Inflammatory macrophage treated with lipopolysaccharide for 4 hours (primary cell): ENCODE measurements around the gene RUBCNL.
"Not testable (repeated sequence)": the region's sequence is repeated elsewhere in the genome, so short reads cannot be mapped to it uniquely, and the experiment has no call there.

ENCODE experiments used
- DNase-seq: peaks from one replicate; pipeline ENCODE4 v3.0.0-alpha.2; 2020

Gene RUBCNL, protein sequence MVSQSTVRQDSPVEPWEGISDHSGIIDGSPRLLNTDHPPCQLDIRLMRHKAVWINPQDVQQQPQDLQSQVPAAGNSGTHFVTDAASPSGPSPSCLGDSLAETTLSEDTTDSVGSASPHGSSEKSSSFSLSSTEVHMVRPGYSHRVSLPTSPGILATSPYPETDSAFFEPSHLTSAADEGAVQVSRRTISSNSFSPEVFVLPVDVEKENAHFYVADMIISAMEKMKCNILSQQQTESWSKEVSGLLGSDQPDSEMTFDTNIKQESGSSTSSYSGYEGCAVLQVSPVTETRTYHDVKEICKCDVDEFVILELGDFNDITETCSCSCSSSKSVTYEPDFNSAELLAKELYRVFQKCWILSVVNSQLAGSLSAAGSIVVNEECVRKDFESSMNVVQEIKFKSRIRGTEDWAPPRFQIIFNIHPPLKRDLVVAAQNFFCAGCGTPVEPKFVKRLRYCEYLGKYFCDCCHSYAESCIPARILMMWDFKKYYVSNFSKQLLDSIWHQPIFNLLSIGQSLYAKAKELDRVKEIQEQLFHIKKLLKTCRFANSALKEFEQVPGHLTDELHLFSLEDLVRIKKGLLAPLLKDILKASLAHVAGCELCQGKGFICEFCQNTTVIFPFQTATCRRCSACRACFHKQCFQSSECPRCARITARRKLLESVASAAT

DNA sequence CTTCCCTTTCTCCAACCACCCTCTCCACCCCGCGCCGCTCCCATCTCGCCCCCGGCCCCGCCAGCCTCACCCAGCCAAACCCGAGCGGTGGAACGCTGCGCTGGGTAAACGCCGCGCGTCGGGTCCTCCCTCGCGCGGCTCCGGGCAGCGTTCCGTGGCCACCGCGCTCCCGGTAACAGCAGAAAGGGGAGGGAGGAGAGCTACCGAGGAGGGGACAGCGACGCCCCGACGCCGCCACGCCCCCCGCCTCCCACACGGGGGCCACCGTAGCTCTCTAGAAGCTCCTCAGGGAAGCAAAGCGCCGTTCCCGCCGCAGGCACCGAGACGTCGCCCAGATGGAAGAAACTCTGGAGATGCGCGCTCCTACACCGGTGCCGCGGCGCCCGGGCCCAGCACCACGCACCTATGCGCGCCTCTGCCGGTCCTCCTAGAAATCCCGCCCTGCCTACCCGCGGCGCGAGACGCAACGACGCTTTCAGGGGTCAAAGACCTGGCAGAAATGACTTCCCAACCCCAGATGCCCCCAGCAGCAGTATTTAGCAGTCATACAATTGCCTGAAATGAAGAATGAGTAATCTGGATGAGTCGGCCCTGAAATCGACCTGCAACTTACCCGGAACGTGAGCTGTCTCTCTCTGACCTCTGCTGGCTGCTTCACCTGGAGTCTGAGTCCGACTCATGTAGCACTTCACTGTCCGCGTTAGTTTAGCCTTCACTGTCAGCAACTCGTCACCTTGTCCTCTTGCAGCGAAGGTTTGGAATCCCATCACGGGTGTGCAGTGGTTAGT is at the start of gene RUBCNL:
Gene RUBCNL, minus strand, starts transcription at position 189 of the 788 bp plus-strand sequence. CDS start 14,777 bp downstream, outside the sequence.
- DNase-seq, result peak; percentile 52

- DNase-seq, result not testable (repeated sequence)
These were observed 42.5 kb upstream of the RUBCNL start for GRCh38 chr13:46429558-46429957.

- peak; percentile 56 for DNase-seq
These were observed 18.4 kb upstream of the RUBCNL start for GRCh38 chr13:46405457-46405856.

GRCh38 chr13:46404733-46405100 is 17.7 kb upstream of the RUBCNL start:
- DNase-seq, result peak; percentile 44

DNA sequence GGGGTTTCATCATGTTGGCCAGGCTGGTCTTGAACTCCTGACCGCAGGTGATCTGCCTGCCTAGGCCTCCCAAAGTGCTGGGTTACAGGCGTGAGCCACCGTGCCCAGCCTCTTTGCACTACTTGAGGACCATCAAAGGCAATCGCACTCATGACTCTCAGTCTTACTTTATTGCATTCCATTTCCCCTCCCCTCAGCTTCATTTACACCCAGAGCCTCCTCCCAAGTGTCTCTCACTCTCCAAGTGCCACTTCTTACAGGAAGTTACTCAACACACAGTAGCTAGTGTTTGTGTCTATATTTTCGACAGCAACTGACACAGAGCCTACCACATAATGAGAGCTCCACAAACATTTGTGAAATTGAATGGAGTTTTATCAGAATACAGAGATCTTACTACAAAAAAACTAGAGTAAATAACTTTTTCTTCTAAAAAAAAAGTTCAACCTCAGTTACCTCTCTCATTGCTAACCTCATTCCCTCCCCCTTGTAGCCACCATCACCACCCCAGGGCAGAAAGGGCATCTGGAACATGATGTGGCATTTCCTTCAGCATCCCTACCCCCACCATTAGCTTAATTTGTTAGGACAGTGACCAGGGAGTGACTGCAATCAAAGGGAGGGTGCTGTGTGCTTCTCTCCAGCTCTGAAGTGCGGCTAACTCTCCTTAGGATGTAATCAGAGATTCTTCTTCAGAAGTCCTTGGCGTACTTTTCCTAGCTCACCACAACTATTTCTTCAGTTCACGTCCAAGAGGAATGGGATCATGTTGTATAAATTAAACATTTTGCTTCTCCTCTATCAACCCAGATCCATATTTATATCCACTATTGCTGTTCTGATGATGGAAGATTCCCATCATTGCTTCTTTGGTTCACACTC is 17.0 kb upstream of the RUBCNL start:
- peak; percentile 85 for DNase-seq

DNA sequence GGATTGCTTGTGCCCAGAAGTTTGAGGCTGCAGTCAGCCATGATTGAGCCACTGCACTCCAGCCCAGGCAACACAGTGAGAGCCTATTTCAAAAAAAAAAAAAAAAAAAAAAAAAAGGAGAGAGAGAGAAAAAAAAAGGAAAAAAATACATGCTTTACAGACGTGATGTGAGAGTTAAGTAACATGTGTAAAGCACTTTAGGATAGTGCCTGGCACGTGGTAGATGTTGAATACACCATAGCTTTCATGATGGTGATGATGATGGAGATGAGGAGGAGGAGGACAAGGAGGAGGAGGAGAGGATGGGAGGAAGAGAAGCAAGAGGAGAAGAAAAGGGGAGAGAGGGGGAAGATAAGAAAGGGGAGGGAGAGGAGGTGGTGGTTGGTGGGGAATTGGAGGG is 15.1 kb upstream of the RUBCNL start:
- DNase-seq, result no peak

- no peak for DNase-seq
These were observed 14.4 kb upstream of the RUBCNL start for GRCh38 chr13:46401432-46401831.

DNA sequence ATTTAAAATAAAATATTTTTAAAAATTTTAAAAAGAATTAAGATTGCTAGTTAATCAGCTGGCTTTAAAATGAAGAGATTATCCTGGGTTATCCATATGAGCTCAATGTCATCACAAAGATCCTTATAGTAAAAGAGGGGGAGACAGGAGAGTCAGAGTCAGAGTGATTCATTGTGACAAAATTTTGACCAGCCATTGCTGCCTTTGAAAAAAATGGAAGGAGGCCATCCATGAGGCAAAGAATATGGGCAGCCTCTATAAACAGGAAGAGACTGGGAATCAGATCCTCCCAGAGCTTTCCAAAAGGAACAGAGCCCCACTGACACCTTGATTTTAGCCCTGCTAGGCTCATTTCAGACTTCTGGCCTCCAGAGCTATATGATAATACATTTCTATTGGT is 9.3 kb upstream of the RUBCNL start:
- no peak for DNase-seq

- DNase-seq, result no peak
These were observed 5.9 kb upstream of the RUBCNL start for GRCh38 chr13:46392967-46393366.

GRCh38 chr13:46389457-46390451 is 2.7 kb upstream of the RUBCNL start:
- DNase-seq, result peak; percentile 77

DNA sequence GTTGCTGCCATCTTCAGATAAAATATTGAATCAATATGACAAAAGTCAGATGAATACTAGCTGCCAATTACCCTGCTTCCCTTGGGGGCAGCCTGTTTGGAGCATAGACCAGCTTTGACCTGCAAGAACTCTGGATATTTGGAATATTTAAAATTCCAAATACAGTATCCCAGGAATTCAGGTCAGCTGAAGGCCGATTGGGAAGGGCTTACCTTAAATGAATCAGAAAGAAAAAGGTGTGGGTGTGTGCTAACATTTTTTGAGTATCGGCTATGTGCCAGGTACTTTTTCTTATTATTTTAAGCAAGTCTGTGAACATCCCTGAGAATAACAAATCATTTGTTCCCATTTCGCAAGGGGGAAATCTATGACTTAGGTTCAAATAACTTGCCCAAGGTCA is 1.8 kb upstream of the RUBCNL start:
- no peak for DNase-seq

DNA sequence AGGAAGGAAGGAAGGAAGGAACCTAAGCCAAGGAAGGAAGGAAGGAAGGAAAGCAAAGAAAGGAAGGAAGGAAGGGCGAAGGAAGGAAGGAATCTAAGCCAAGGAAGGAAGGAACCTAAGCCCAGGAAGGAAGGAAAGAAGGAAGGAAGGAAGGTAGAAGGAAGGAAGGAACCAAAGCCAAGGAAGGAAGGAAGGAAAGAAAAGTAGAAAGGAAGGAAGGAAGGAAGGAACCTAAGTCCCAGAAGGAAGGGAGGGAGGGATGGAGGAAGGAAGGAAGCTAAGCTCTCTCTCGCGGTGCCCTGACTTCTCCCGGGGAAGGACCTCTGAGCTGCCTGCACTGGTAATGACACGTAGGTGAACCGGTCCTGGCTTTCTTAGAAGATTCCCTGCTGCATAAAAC is 1.3 kb upstream of the RUBCNL start:
- no peak for DNase-seq

- DNase-seq, result no peak
These were observed 524 bp downstream of the RUBCNL start for GRCh38 chr13:46386392-46387063.

DNA sequence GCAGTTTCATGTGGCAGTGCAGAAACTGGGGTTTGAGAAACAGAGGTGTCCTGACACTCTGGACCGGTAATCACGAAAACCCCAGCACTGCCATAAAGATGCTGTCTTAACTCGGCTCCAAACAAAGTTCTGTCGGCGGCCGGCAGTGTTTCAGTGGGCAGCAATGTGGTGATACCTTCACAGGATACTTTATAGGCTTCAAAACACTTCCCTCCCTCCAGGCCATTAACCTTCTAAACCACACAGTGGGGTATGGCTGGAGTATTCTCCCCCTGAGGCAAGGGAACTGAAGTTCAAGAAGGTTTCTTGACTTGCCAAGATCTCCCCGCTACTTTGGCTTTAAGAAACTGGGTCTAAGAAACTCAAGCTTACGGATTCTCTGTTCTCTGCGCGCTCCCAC is 1.1 kb downstream of the RUBCNL start:
- DNase-seq, result no peak

DNA sequence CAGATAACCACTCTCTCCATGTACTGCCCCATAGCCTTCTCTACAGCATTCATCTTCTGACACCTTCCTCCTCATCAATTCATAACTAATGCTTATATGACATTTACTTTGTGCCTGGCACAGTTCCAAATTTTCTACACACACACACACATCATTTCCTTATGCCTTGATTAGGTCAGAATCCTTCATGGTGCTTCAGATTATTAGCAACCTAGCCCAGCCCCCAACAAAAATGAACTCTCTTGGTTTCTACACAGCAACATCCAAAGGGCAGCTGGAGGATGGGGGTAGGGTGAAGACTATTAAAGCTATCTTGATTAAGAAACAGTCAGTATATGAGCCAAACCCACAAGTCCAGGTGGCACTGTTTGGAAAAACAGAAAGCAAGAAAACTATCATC is 3.7 kb downstream of the RUBCNL start:
- DNase-seq, result no peak

- DNase-seq, result peak; percentile 54
These were observed 4.8 kb downstream of the RUBCNL start for GRCh38 chr13:46382224-46382623.

DNA sequence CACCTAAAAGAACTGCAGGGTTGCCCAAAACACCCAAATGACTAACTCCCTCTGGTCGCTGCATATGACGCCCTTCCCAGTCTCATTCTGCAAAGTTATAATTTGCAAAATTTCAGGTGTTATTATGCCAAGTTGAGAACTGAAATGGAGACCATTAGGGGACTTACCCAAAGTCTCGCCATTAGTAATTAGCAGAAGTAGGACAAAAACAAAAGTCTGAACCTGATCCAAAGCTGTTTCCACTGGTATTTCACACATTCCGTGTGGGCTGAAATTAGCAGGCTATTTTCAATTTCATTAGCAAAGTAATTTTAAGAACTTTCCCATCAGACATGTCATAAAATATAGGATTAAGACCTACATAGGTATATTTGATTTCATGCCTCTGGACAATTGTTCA is 6.8 kb downstream of the RUBCNL start:
- DNase-seq, result peak; percentile 49

- DNase-seq, result peak; percentile 36
These were observed 7.4 kb downstream of the RUBCNL start for GRCh38 chr13:46379611-46380010.

DNA sequence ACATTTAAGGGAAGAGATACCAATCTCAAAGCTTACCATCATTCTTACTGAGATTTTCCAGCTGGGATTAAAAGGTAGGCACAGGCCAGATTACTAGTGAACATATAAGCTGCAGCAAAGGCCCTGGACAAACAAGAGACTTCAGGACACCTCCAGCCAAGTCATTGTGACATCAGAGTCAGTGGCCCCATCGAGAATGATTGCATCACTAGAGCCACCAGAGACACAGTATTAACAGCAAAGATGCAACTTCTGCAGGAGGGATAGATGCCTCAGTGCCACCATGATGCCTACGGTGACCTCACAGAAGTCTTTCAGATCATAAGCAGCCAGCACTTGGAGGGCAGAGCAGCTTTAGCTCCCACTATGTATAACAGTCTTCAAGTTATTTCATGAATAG is 8.6 kb downstream of the RUBCNL start:
- peak; percentile 85 for DNase-seq

GRCh38 chr13:46377554-46377953 is 9.5 kb downstream of the RUBCNL start:
- DNase-seq, result no peak

DNA sequence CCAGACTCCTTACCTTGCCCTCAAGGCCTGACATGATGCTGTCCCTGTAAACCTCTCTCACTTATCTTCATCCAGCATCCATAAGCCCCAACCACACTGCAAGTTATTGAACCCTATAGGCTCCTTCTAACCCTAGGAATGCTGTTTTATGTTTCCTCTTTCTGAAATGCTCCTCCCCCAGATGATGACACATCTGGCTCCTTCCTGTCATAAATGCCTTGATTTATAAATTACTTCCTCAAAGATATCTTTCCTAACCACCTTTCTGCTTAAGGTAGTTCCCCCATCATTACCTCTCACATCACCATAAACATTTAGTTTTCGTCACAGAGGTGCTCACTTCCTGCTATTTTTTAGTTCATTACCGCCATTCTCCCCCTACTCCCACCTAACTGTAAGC is 12.3 kb downstream of the RUBCNL start:
- DNase-seq, result peak; percentile 74
